ENCODE data around the gene PDLIM5.

DNA sequence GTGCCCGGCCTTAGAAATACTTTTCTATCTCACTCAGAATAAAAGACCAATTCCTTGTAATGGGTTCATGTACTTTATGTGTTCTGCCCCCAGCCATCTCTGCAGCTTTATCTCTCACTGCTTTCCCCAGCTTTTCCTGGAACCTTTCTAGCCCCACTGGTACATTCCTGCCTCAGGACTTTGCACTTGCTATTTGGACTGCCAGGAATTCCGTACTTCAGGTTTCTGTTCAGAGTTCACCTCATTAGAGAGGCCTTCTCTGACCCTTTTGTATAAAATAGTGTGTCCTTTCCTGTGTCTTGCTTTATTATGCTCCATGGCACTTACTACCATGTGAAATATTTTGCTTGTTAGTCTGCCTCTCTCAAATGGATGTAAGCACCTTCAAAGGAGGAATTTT lies 112.5 kb downstream of the PDLIM5 start:
- TF ChIP-seq POLR2AphosphoS5 (IDR thresholded peaks at IDR 0.05; ENCODE audit: low read depth, low read length) (no peak), POLR2A (IDR thresholded peaks at IDR 0.05; ENCODE audit: low read depth, low read length) (no peak), TAF1 (IDR thresholded peaks at IDR 0.05; ENCODE audit: borderline replicate concordance, low read depth, low read length) (no peak)

Data from GM12892 (cell line).